Uterus (tissue), 2 donors: Measurements from ENCODE around the gene UNC5CL.

ENCODE experiments used
- CTCF ChIP-seq, 4 experiments: fragments of 200-600 bp in 2 of 4; fragments of 450-650 bp in 2 of 4; sonication (generic) in 2 of 4; IDR thresholded peaks; one replicate each; pipeline ENCODE4 v1.5.1; 2016 to 2019; ENCODE audit warnings: antibody characterized with exemption in 4 of 4, mild to moderate bottlenecking in 2 of 4, moderate library complexity in 1 of 4
- POLR2A ChIP-seq, 2 donors: fragments of 450-650 bp; IDR thresholded peaks; one replicate each; pipeline ENCODE4 v1.6.1; 2016; ENCODE audit warnings: antibody characterized with exemption in 2 of 2, mild to moderate bottlenecking in 1 of 2, moderate library complexity in 1 of 2

GRCh38 chr6:41071923-41072835, 33.2 kb upstream of the UNC5CL start, which contains the start of gene OARD1:
- peak in 2 of 4 experiments; percentile 2 to 36 for TF ChIP-seq CTCF (IDR thresholded peaks at IDR 0.05)
- TF ChIP-seq POLR2A (IDR thresholded peaks at IDR 0.05): peak in 1 of 2 donors; percentile 82
